Measurements from ENCODE around the gene PLCB1.

Gene PLCB1

DNA sequence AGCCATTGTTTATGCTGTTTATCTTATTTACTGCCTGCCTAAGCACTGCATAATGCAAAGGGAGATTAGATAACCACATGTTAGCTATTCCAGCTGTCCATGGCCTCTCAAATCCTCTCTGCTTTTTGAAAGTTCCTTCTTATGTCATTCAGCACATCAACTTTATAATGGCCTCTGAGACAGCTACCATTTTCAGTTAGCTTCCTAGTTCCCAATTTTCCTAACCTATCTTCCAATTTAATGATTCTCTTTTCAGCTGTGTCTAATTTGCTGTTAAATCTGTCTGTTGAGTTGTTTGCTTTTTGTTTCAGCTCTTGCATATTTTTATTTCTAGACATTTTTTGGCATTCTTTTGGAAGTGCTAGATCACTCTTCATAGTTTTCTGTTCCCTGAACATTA is 763.4 kb downstream of the PLCB1 start:
- H3K4me3 ChIP-seq (ENCODE audit: low read length): no peak overlapping the region
- TF ChIP-seq, protein P1, sequence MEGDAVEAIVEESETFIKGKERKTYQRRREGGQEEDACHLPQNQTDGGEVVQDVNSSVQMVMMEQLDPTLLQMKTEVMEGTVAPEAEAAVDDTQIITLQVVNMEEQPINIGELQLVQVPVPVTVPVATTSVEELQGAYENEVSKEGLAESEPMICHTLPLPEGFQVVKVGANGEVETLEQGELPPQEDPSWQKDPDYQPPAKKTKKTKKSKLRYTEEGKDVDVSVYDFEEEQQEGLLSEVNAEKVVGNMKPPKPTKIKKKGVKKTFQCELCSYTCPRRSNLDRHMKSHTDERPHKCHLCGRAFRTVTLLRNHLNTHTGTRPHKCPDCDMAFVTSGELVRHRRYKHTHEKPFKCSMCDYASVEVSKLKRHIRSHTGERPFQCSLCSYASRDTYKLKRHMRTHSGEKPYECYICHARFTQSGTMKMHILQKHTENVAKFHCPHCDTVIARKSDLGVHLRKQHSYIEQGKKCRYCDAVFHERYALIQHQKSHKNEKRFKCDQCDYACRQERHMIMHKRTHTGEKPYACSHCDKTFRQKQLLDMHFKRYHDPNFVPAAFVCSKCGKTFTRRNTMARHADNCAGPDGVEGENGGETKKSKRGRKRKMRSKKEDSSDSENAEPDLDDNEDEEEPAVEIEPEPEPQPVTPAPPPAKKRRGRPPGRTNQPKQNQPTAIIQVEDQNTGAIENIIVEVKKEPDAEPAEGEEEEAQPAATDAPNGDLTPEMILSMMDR (IDR thresholded peaks at IDR 0.05; ENCODE audit: low read depth, low read length, poor library complexity, severe bottlenecking): no peak
- TF ChIP-seq EZH2phosphoT487 (IDR thresholded peaks at IDR 0.05; ENCODE audit: borderline replicate concordance, low read length): no peak
- no peaks in the 10 kb centered on the region for H3K36me3 ChIP-seq (ENCODE audit: control insufficient read depth, low read length)
- no peaks in the 10 kb centered on the region for H3K27me3 ChIP-seq (ENCODE audit: control insufficient read depth, low read length)
- H3K79me2 ChIP-seq (ENCODE audit: control insufficient read depth, low read length): no peaks in the 10 kb centered on the region
- H3K9me3 ChIP-seq (ENCODE audit: control insufficient read depth, insufficient read depth, low read length): peaks cover 11% of the 10 kb centered on the region; the same call in 1 of the 2 replicates
- no peak overlapping the region for H3K4me2 ChIP-seq (ENCODE audit: low read length)
- no peak overlapping the region for H3K27ac ChIP-seq (ENCODE audit: low read depth, low read length)
- no peaks in the 10 kb centered on the region for H4K20me1 ChIP-seq (ENCODE audit: control insufficient read depth, insufficient read depth, low read depth, low read length)
- H3F3A ChIP-seq (ENCODE audit: control insufficient read depth, insufficient read depth): no peaks in the 10 kb centered on the region
- no peaks in the 10 kb centered on the region for H3K9me2 ChIP-seq (replicated peaks; ENCODE audit: control insufficient read depth, low read length)
- H3K4me1 ChIP-seq (ENCODE audit: control insufficient read depth, low read length): no peaks in the 10 kb centered on the region

DNA sequence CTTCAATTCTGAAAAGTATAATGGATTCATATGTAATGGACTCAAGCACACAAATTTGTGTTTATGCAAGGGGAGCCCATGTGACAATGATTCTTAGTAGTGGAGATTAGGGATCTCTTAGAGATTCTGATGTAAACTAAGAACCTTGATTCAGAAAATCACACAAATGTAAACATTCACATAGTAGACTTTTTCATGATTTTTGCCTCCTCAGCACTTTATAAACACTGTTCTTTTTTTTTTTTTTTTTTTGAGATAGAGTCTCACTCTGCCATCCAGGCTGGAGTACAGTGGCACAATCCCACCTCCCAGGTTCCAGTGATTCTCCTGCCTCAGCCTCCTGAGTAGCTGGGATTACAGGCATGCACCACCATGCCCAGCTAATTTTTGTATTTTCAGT is 766.8 kb downstream of the PLCB1 start:
- no peak overlapping the region for H3K27ac ChIP-seq (ENCODE audit: low read depth, low read length)
- no peaks in the 10 kb centered on the region for H3F3A ChIP-seq (ENCODE audit: control insufficient read depth, insufficient read depth)
- H3K36me3 ChIP-seq (ENCODE audit: control insufficient read depth, low read length): no peaks in the 10 kb centered on the region
- no peaks in the 10 kb centered on the region for H3K9me2 ChIP-seq (replicated peaks; ENCODE audit: control insufficient read depth, low read length)
- no peaks in the 10 kb centered on the region for H3K27me3 ChIP-seq (ENCODE audit: control insufficient read depth, low read length)
- no peak for TF ChIP-seq EZH2phosphoT487 (IDR thresholded peaks at IDR 0.05; ENCODE audit: borderline replicate concordance, low read length)
- TF ChIP-seq, protein P1 (IDR thresholded peaks at IDR 0.05; ENCODE audit: low read depth, low read length, poor library complexity, severe bottlenecking): no peak
- no peak overlapping the region for H3K4me3 ChIP-seq (ENCODE audit: low read length)
- no peak overlapping the region for H3K4me2 ChIP-seq (ENCODE audit: low read length)
- H4K20me1 ChIP-seq (ENCODE audit: control insufficient read depth, insufficient read depth, low read depth, low read length): no peaks in the 10 kb centered on the region
- no peaks in the 10 kb centered on the region for H3K4me1 ChIP-seq (ENCODE audit: control insufficient read depth, low read length)
- H3K79me2 ChIP-seq (ENCODE audit: control insufficient read depth, low read length): no peaks in the 10 kb centered on the region
- H3K9me3 ChIP-seq (ENCODE audit: control insufficient read depth, insufficient read depth, low read length): peaks cover 11% of the 10 kb centered on the region; the same call in 1 of the 2 replicates

DNA sequence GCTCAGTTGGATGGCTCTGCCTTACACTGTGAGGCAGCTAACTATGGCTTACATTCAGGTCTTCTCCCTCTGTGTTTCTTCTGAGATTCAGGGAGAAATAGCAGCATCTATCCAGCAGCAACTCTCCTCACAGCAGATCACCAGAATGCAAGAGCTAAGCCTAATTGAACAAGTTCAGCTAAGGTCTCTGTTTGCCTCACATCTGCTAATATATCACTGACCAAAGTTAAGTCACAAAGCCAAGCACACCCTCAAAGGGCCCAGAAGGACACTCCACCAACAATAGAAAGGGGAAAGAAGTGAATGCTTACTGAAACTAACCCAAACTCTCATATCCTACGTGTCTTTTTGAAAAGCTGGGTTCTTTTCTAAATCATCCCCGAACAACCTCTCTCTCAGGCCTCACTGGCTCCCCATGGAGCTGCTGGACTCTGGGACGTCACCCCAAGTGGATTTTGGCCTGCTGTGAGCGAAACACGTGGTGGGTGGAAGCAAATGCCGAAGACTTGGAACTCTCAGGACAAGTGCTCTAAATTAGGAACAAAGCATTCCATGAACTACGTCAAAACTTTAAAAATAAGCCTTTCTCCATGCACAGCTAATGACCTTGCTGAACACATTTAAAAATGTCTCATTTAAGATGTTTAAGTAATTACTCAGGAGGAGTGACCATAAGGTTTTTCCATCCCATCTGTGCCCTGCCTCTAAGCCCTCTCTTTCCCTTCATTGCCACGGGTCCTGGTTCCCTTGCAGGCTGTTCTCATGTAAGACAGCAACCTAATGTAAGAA is 769.4 kb downstream of the PLCB1 start:
- Histone ChIP-seq H4K20me1 (ENCODE audit: control insufficient read depth, insufficient read depth, low read depth, low read length) (no peaks in the 10 kb centered on the region), H3K27ac (ENCODE audit: low read depth, low read length) (no peak overlapping the region), H3K4me1 (ENCODE audit: control insufficient read depth, low read length) (no peaks in the 10 kb centered on the region), H3K27me3 (ENCODE audit: control insufficient read depth, low read length) (no peaks in the 10 kb centered on the region), H3K79me2 (ENCODE audit: control insufficient read depth, low read length) (no peaks in the 10 kb centered on the region), H3K9me2 (replicated peaks; ENCODE audit: control insufficient read depth, low read length) (no peaks in the 10 kb centered on the region), H3K9me3 (ENCODE audit: control insufficient read depth, insufficient read depth, low read length) (no peaks in the 10 kb centered on the region), H3F3A (ENCODE audit: control insufficient read depth, insufficient read depth) (no peaks in the 10 kb centered on the region), H3K4me2 (ENCODE audit: low read length) (no peak overlapping the region), H3K36me3 (ENCODE audit: control insufficient read depth, low read length) (no peaks in the 10 kb centered on the region), H3K4me3 (ENCODE audit: low read length) (no peak overlapping the region)
- TF ChIP-seq, protein P1 (IDR thresholded peaks at IDR 0.05; ENCODE audit: low read depth, low read length, poor library complexity, severe bottlenecking): no peak
- no peak for TF ChIP-seq EZH2phosphoT487 (IDR thresholded peaks at IDR 0.05; ENCODE audit: borderline replicate concordance, low read length)
